NCI-H2029 treated with DMSO at 0.1 percent for 48 hours (cell line): ENCODE data around the gene WNT8B.

Experiments
- DNase-seq: peaks from one replicate; lab custom pipeline; 2025; lab: John Stamatoyannopoulos, UW

WNT8B gene, protein sequence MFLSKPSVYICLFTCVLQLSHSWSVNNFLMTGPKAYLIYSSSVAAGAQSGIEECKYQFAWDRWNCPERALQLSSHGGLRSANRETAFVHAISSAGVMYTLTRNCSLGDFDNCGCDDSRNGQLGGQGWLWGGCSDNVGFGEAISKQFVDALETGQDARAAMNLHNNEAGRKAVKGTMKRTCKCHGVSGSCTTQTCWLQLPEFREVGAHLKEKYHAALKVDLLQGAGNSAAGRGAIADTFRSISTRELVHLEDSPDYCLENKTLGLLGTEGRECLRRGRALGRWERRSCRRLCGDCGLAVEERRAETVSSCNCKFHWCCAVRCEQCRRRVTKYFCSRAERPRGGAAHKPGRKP

GRCh38 chr10:100462709-100463108 lies at the start of gene WNT8B:
TSS of gene WNT8B (plus strand) at chr10:100463009. CDS start at chr10:100463169, 160 bp downstream.
- DNase-seq, result no peak

- no peak for DNase-seq
Measured at GRCh38 chr10:100413173-100413572, 49.6 kb upstream of the WNT8B start.

DNA sequence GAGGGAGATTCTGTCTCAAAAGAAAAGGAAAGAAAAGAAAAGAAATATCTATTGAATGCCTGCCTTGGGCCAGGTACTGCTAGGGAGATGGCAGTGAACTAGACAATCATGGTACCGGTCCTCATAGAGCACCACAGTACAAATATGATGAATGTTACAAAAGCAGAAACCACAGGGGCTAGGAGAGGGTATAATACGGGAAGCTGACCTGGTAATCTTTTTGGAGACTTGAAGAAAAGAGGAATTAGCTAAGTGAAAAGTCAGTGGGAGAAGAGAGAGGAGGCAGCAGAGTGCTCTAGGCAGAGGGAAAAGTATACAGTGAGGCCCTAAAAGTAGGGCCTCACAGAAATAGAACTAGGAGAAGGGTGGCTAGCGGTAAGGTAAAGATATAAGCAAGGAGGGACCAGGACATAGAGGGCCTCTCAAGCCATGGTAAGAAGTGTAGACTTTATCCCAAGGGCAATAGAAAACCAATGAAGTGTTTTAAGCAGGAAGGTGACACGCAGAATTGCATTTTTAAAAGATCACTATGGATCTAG lies 42.8 kb upstream of the WNT8B start:
- no peak for DNase-seq

DNA sequence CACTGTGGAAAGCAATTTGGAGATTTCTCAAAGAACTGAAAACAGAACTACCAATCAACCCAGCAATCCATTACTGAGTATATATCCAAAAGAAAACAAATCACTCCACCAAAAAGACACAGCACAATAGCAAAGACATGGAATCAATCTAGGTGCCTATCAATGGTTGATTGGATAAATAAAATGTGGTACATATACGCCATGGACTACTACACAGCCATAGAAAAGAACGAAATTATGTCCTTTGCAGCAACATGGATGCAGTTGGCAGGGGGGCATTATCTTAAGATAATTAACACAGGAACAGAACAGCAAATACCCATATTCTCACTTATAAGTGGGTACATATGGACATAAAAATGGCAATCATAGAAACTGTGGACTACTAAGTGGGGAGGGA lies 35.4 kb upstream of the WNT8B start:
- no peak for DNase-seq

- peak; percentile 82 for DNase-seq
Measured at GRCh38 chr10:100433253-100434240, 29.3 kb upstream of the WNT8B start.

GRCh38 chr10:100436255-100436654 lies 26.6 kb upstream of the WNT8B start:
- no peak for DNase-seq

- no peak for DNase-seq
Measured at GRCh38 chr10:100438674-100439315, 24.0 kb upstream of the WNT8B start.

GRCh38 chr10:100442548-100442947 lies 20.3 kb upstream of the WNT8B start:
- DNase-seq, result no peak

GRCh38 chr10:100446130-100446761 lies 16.6 kb upstream of the WNT8B start:
- no peak for DNase-seq

GRCh38 chr10:100447663-100448062 lies 15.1 kb upstream of the WNT8B start:
- no peak for DNase-seq

- DNase-seq, result no peak
Measured at GRCh38 chr10:100448951-100449350, 13.9 kb upstream of the WNT8B start.

- no peak for DNase-seq
Measured at GRCh38 chr10:100468322-100468721, 5.5 kb downstream of the WNT8B start.

DNA sequence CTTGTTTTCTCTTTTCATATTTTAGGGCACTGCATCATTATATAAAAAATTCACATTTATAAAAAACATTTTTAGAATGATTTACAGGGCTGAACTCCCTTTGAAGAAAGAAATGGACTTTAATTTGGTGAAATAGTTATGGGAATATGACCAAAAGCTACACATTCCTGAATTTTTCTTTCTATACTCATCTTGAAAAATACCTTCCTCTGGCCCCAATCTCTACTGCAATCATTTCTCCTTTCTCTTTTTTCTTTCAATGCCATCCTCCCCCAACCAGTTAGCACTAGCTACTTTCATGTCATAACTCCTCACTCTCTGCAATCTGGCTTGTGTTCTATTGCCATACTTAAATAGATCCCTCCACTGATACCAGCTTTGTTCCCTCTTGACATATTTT lies 6.2 kb downstream of the WNT8B start:
- DNase-seq, result no peak

DNA sequence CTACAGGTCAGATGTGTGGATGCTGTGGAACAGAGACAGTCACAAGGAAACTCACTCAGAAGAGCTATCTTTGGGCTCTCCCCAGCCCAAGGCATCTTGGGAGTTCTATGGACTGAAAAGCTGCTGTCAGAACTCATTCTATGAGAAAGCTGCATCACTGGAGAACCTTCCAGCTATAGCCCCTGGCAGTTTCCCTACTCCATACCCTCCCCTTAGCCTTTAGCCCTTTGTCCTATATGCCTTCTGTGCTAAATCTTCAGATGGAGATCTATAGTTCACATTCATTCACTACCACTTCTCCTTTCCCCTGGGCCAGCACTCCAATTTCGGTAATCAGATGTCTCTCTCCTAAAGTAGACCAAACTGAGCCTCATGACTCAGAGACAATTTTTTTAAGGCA lies 6.9 kb downstream of the WNT8B start:
- no peak for DNase-seq

DNA sequence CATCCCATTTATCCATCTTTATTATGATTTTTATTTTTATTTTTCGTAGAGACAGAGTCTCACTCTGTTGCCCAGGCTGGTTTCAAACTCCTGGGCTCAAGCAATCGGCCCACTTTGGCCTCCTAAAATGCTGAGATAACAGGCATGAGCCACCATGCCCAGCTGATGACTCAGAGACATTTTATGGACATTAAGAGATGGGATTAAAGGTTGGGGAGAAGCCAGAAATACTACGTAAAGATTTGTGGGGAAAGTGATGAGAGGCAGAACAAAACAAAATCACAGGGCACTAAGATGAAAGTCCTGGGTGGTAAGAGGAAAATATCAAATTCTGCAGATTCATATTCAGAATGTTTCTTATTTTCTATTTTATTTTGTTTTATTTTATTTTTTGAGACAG lies 7.6 kb downstream of the WNT8B start:
- DNase-seq, result no peak

DNA sequence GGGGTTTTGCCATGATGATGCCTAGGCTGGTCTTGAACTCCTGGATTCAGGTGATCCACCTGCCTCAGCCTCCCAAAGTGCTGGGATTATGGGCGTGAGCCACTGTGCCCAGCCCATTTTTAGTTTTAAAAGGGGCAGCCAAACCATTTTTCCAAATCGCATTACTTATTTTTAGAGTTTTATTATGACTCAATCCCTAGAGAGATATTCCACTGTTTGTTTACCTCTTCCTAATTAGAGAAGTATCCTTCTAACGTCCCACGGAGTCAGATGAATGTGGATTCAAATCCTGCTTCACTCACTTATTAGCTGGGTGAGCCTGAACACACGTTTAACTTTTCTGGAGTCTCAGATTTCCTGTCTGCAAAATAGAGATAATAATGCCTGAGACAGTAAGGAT lies 15.2 kb downstream of the WNT8B start:
- DNase-seq, result no peak

DNA sequence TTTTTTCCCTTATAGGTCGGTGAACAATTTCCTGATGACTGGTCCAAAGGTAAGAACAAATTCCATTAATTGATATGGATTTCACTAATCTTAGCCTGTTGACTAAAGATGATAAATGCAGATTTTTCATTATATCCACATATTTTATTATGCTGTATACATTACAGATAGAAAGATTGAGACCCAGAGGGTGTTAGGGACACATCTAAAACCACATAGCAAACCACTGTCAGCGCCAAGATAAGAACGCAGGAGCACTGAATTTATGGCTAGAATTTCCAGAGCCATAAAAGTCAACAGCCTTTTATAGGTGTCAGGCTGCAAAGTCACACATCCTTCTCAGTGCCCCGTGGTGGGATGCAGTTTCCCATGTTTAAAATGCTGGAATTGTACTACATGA lies 16.2 kb downstream of the WNT8B start:
- no peak for DNase-seq

- DNase-seq, result no peak
Measured at GRCh38 chr10:100480002-100480401, 17.2 kb downstream of the WNT8B start.

DNA sequence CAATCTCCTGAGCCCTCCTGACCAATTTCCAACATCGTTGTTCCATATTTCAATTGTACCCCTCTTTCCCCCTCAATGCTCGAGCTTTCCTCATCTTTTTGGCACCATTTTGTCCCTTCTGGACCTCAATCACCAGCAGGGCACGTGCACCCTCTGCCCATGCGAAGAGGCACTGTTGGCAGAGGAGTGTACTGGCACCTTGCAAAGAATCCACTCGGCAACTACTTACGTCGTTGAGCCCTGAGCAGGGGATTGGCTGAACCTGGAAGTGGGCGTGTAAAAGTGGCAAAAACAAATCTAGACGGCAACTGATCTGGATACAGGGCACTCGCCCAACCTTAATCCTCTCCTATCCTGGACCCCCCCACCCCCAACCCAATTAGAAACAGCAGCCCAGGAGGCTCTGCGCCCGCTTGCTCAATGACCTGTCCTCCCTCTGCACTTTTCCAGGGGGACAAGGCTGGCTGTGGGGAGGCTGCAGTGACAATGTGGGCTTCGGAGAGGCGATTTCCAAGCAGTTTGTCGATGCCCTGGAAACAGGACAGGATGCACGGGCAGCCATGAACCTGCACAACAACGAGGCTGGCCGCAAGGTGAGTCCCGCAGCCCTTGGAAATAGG lies 18.8 kb downstream of the WNT8B start:
- peak; percentile 21 for DNase-seq

GRCh38 chr10:100482181-100482833 lies 19.5 kb downstream of the WNT8B start:
- peak; percentile 7 for DNase-seq

DNA sequence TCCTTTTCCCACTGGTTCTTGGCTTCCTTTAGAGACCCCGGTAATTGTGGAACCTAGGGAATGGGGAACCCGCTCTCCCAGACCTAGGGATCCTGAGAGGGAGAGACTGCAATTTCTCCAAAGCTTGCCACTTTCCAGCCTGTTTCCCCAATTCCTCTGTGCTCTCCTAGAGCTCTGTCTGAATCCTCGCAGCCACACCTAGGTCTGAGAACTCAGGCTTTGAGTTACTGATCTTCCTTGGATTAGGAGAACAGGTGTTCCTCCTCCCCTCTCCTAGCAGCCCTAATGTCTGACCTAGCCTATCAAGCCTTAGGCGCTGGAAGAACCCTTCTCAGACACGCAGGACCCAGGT lies 20.0 kb downstream of the WNT8B start:
- DNase-seq, result no peak
